GM18498 (cell line): Measurements from ENCODE around the gene TMEM253.

Experiments
- ATAC-seq: cut with Tn5 transposase; IDR thresholded peaks from one replicate; pipeline ENCODE4 v1.9.1; 2021; ENCODE audit warnings: mild to moderate bottlenecking, moderate library complexity; ENCODE audit not compliant: unreplicated experiment

Gene TMEM253

GRCh38 chr14:21070610-21071224 lies 30.1 kb upstream of the TMEM253 start:
- ATAC-seq, result peak; percentile 18

GRCh38 chr14:21071225-21072030 lies 29.4 kb upstream of the TMEM253 start:
- peak; percentile 71 for ATAC-seq

GRCh38 chr14:21072031-21072473 lies 28.8 kb upstream of the TMEM253 start:
- ATAC-seq, result no peak

GRCh38 chr14:21072781-21073339 lies 28.0 kb upstream of the TMEM253 start:
- no peak for ATAC-seq

- ATAC-seq, result no peak
These were observed 26.9 kb upstream of the TMEM253 start for GRCh38 chr14:21073921-21074320.

- no peak for ATAC-seq
These were observed 26.2 kb upstream of the TMEM253 start for GRCh38 chr14:21074398-21075272.

- no peak for ATAC-seq
These were observed 25.0 kb upstream of the TMEM253 start for GRCh38 chr14:21075719-21076437.

- ATAC-seq, result no peak
These were observed 23.2 kb upstream of the TMEM253 start for GRCh38 chr14:21077672-21078071.

- ATAC-seq, result no peak
These were observed 22.6 kb upstream of the TMEM253 start for GRCh38 chr14:21078287-21078686.

GRCh38 chr14:21078726-21079125 lies 22.1 kb upstream of the TMEM253 start:
- no peak for ATAC-seq

- no peak for ATAC-seq
These were observed 19.2 kb upstream of the TMEM253 start for GRCh38 chr14:21081521-21082142.

GRCh38 chr14:21083565-21084325 lies 17.1 kb upstream of the TMEM253 start:
- no peak for ATAC-seq

GRCh38 chr14:21084396-21084795 lies 16.5 kb upstream of the TMEM253 start:
- no peak for ATAC-seq

GRCh38 chr14:21084998-21085853 lies 15.6 kb upstream of the TMEM253 start:
- ATAC-seq, result no peak

GRCh38 chr14:21086908-21087293 lies 14.0 kb upstream of the TMEM253 start:
- ATAC-seq, result no peak

GRCh38 chr14:21087294-21088091 lies 13.4 kb upstream of the TMEM253 start:
- peak; percentile 67 for ATAC-seq

GRCh38 chr14:21088687-21089086 lies 12.2 kb upstream of the TMEM253 start:
- ATAC-seq, result no peak

- ATAC-seq, result no peak
These were observed 11.6 kb upstream of the TMEM253 start for GRCh38 chr14:21089271-21089670.
